ENCODE results near the gene ACP5.

GRCh38 chr19:11611730-11612129, 34.3 kb upstream of the ACP5 start:
- TF ChIP-seq CTCF (IDR thresholded peaks at IDR 0.05): no peak
- no peak for TF ChIP-seq POLR2A (IDR thresholded peaks at IDR 0.05)

Data from testis (tissue), 2 donors.